Hair follicular keratinocyte (primary cell): Measurements from ENCODE around the gene USP19. TPM values are rescaled to one million over a fixed set of nuclear protein-coding genes. Genes with fewer than 3 reads are reported as not detected.

Experiments used
- total RNA-seq: library from RNA; depleted of rRNA; stranded (reverse); fragments of >200 nt; gene quantifications from 2 replicates; pipeline ENCODE4 v1.2.3, GENCODE V29; 2015

The USP19 gene, protein sequence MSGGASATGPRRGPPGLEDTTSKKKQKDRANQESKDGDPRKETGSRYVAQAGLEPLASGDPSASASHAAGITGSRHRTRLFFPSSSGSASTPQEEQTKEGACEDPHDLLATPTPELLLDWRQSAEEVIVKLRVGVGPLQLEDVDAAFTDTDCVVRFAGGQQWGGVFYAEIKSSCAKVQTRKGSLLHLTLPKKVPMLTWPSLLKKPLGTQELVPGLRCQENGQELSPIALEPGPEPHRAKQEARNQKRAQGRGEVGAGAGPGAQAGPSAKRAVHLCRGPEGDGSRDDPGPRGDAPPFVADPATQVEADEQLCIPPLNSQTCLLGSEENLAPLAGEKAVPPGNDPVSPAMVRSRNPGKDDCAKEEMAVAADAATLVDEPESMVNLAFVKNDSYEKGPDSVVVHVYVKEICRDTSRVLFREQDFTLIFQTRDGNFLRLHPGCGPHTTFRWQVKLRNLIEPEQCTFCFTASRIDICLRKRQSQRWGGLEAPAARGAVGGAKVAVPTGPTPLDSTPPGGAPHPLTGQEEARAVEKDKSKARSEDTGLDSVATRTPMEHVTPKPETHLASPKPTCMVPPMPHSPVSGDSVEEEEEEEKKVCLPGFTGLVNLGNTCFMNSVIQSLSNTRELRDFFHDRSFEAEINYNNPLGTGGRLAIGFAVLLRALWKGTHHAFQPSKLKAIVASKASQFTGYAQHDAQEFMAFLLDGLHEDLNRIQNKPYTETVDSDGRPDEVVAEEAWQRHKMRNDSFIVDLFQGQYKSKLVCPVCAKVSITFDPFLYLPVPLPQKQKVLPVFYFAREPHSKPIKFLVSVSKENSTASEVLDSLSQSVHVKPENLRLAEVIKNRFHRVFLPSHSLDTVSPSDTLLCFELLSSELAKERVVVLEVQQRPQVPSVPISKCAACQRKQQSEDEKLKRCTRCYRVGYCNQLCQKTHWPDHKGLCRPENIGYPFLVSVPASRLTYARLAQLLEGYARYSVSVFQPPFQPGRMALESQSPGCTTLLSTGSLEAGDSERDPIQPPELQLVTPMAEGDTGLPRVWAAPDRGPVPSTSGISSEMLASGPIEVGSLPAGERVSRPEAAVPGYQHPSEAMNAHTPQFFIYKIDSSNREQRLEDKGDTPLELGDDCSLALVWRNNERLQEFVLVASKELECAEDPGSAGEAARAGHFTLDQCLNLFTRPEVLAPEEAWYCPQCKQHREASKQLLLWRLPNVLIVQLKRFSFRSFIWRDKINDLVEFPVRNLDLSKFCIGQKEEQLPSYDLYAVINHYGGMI (N-terminal part only)
- 35.6 and 39.5 TPM in 2 replicates for total RNA-seq

DNA sequence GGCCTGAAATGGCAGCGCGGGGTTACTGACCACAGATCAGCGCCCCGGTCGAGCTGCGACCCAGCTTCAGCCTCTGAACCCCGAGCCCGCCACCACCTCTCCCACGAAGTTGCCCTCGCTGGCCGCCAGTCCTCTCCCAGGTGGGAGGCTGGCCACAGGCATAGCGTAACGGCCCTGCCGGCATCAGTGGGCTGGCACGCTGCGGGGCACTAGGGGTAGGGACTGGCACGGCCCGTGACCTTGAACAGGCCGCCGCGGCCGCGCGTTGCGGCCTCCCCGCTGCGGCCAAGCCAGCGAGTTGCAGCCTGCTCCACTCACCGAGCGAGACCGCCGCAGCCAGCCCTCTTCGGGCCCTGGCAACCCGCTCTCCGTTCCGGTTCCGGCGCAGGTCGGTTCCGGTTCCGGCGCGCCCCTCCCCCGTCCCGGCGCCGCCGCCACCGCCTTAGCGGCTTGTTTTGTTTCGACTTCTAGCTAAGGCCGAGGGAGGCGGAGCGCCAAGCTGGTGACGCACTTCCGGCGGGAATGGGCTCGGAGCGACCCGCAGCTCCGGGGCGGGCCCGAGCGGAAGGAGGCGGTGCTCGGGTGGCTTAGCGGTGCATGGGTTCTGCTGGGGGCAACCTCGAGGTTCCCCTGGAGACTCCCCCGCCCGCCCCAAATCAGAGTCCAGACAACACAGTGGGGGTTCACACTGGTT lies at the start of gene USP19:
Gene USP19, minus strand, starts transcription at position 386 of the 694 bp plus-strand sequence. CDS start 1,678 bp downstream, outside the sequence.

GRCh38 chr3:49165771-49166751 lies 45.4 kb upstream of the USP19 start, which contains the start of gene CCDC71:
Gene CCDC71, minus strand, starts transcription at chr3:49166331. Its CDS starts 2,123 bp downstream, at chr3:49164208.

DNA sequence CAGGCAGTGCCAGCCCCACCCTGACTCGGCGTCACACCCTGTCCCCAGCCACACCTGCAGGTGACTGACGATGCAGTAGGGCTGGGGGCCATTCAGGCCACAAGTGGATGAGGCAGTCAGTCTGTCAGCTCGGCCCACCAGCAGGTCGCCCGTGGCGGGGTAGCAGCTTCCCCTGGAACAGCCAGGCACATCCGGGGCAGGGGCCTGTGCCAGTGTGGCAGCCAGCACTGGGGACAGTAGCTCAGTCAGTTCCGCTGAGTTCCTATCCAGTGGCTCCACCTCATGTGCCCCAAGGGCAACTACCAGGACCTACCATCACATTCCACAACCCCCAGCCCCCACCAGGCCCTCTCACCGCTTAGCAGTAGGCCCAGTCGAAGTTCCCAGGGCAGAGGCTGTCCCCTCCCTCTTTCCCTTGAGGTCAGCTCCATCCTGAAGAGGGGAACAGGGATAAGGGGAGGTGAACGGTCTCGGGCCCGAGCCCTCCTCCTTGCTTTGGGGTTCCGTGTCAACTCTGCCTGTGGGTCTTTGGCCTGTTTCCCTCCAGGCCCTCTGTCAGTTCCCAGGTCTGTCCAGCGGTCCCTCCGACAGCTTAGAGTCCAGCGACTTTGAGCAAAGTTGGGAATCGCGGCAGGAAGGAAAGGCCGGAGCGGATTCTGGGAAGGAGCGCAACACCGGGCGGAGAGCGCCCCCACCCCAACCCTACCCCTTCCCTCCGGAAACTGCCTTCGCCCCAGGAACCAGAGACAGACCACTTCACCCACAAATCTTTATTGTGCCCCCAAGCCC lies 12.0 kb upstream of the USP19 start, which contains the start of gene LAMB2:
Gene LAMB2, minus strand, starts transcription at position 614 of the 789 bp plus-strand sequence. Its CDS starts 183 bp downstream, at position 431.

GRCh38 chr3:49104427-49105291 lies 16.0 kb downstream of the USP19 start, which contains the start of gene QARS1:
Gene QARS1, minus strand, starts transcription at chr3:49104757. Its CDS starts 24 bp downstream, at chr3:49104733.

DNA sequence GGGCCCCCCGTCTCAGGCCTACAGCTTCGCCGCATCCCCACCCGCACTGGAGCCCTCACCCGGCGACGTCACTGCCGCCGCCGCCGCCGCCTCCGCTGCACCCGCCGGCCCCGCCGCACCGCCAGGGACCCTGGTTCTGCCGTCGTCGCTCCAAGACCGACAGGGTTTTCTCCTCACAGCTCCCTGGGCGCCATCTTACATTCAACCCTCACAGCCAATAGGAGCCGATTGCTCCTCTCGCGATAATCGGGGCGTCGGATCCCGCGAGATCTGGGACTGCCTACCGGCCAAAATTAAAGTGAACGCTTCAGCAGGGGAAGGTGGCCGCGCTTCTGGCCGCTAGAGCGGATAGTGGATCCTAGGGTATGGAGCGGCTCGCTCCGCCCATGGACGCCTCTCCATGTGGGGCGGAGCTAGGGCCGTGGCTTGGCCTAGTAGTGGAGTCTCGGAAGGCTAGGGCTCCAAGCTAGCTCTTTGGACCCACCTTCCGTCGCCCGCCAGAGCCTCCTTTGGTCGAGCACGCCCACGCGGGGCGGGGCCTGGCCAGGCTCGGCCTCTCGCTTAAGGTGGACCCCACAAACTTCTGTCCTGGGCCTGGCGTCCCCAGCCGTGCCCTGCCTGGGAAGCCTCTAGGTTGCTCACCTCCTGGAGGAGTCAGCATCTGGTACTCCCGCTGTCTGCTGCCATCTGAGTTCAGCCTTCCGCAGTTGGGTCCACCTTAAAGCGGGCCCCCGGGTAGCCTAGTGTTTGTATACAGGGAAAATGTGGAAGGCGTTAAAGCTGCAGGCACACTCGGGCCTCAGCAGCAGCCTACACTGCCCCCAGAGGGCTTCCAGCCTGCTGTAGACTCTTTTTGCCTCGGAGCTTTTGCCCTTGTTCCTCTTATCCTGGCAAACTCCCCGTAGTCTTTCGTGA lies 26.5 kb downstream of the USP19 start, which contains the start of gene QRICH1:
Gene QRICH1, minus strand, starts transcription at position 219 of the 915 bp plus-strand sequence. CDS start 17,054 bp downstream, outside the sequence.

Other genes with a start within 250 kb of the USP19 start
- 8.1 and 15.5 TPM in 2 replicates for gene SLC25A20, start 221.9 kb downstream of the USP19 start, total RNA-seq
- gene ARIH2, start 202.0 kb downstream of the USP19 start, total RNA-seq = 51.1 and 69.0 TPM in 2 replicates
- 2.2 and 3.5 TPM in 2 replicates for gene P4HTM, start 130.6 kb downstream of the USP19 start, total RNA-seq
- 43.7 and 44.7 TPM in 2 replicates for gene WDR6, start 113.4 kb downstream of the USP19 start, total RNA-seq
- 67.4 and 78.1 TPM in 2 replicates for gene DALRD3, start 102.2 kb downstream of the USP19 start, total RNA-seq
- gene NDUFAF3, start 98.7 kb downstream of the USP19 start, total RNA-seq = 163 and 199 TPM in 2 replicates
- 254 and 314 TPM in 2 replicates for gene IMPDH2, start 91.4 kb downstream of the USP19 start, total RNA-seq
- gene QRICH1, start 26.8 kb downstream of the USP19 start, total RNA-seq = 53.3 and 54.4 TPM in 2 replicates
- gene QARS1, start 16.1 kb downstream of the USP19 start, total RNA-seq = 203 and 241 TPM in 2 replicates
- gene LAMB2, start 12.2 kb upstream of the USP19 start, total RNA-seq = 119 and 120 TPM in 2 replicates
- gene CCDC71, start 45.5 kb upstream of the USP19 start, total RNA-seq = 29.8 and 47.6 TPM in 2 replicates
- gene KLHDC8B, start 50.8 kb upstream of the USP19 start, total RNA-seq = 20.1 and 28.8 TPM in 2 replicates
- gene C3orf62, start 156.4 kb upstream of the USP19 start, total RNA-seq = 0.70 and 1.0 TPM in 2 replicates
- gene USP4, start 219.2 kb upstream of the USP19 start, total RNA-seq = 8.3 and 10.0 TPM in 2 replicates
- 510 and 536 TPM in 2 replicates for gene GPX1, start 237.5 kb upstream of the USP19 start, total RNA-seq